NCI-H82 (cell line): ENCODE results near the gene MALRD1.

ENCODE experiments used
- DNase-seq: peaks from one replicate; lab custom pipeline; 2025; lab: John Stamatoyannopoulos, UW

The MALRD1 gene

DNA sequence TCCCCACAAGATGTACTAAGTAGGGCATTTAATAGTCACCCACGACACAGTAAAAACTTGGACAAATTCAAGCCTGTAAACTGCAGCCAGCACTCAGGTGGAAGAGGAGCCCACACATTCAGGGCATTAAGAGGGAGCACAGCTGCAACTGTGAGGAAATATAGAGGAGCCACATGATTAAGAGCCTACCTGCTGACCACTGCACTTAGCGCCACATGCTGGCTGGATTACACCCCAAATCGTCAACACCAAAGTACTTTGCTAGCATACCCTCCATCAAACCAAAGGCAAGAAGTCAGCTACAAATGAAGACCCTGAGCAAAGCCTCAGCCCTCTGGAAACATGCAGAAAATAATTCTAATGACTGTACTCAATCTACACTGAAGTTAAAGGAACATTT, 445.3 kb downstream of the MALRD1 start:
- no peak for DNase-seq

DNA sequence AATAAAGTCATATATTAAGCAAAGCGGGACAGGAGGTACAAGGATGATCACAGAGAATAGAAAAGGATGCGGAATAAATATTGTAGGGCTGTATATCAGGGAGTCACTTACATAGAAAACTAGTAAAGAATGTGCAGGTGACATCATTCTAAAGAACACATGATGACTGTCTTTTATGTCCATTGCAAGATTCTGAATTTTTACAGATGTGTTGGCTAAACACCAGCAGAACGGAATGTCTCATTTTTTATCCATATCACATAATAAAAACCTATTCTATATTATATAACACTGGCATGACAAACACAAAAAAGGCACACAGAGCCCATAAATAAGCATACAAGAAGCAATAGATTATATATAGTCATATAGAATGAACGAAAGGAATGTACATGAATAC, 448.4 kb downstream of the MALRD1 start:
- DNase-seq, result no peak

DNA sequence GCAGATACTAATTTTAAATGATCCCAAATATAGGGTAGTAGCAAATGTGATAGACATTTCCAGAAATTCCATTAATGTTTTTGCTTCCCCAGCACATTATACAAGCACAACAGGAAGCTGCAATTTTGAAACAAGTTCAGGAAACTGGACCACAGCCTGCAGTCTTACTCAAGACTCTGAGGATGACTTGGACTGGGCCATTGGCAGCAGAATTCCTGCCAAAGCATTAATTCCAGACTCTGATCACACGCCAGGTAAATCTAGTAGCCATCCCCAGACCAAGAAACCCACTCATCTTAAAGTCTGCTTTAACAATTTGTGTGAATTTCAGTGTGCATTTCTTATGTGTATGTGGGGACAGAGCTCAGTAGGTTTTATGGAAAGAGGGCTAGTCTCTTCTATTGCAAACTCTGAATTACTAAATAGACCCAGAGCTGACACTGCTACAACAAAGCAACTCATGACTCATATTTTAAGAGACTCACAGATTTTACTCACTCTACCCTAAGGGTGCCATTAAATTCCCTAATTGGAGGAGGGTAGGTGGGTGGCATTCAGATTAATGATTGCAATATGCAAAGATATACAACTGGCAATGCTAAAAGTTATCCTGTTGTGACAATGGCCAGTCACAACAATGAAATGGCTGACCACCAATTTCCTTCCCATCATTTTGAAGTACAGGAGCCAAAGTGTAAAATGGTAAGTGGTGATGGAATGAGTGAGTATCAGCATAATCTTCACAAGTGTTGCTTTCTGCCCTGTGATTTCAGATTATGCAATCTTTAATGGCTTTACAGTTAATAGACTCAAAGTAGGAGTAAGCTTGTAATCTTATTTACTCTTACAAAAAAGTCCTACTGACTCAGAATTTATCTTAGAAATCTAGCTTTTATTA, 450.0 kb downstream of the MALRD1 start:
- DNase-seq, result peak; percentile 49

DNA sequence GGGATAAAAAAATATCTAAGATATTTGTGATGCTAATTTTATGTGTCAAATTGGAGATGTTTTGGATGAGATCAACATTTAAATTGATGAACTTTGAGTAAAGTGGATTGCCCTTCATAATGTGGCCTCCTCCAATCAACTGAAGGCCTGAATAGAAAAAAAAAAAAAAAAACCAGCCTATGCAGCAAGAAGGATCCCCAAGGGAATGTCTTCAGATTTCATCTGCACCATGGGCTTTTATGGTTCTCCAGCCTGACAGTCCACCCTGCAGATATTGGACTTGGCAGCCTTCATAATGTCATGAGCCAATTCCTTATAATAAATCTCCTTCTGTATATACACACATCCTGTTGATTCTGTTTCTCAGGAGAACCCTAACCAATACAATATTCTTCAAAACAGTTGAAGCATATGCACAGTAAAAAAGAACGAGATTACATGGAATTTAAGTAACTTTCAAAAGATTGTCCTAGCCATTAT, 450.7 kb downstream of the MALRD1 start:
- peak; percentile 45 for DNase-seq

DNA sequence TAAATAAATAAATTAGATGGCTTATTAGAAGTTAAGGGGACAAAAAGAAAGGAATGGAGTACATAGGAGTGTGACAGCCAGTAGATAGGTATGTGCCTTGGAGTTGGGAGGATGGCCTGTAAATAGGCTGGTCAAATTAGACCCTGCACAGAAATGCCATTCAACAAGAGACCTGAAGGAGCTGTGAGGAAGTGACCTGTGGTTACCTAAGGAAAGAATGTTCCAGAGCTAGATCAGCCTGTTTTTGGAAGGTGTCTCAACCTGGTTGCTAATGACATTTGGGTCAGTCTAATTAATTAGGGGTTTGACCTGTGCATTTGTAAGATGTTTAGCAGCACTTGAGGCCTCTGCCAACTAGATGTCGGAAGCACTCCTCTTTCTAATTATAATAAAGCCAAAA, 452.4 kb downstream of the MALRD1 start:
- DNase-seq, result no peak

DNA sequence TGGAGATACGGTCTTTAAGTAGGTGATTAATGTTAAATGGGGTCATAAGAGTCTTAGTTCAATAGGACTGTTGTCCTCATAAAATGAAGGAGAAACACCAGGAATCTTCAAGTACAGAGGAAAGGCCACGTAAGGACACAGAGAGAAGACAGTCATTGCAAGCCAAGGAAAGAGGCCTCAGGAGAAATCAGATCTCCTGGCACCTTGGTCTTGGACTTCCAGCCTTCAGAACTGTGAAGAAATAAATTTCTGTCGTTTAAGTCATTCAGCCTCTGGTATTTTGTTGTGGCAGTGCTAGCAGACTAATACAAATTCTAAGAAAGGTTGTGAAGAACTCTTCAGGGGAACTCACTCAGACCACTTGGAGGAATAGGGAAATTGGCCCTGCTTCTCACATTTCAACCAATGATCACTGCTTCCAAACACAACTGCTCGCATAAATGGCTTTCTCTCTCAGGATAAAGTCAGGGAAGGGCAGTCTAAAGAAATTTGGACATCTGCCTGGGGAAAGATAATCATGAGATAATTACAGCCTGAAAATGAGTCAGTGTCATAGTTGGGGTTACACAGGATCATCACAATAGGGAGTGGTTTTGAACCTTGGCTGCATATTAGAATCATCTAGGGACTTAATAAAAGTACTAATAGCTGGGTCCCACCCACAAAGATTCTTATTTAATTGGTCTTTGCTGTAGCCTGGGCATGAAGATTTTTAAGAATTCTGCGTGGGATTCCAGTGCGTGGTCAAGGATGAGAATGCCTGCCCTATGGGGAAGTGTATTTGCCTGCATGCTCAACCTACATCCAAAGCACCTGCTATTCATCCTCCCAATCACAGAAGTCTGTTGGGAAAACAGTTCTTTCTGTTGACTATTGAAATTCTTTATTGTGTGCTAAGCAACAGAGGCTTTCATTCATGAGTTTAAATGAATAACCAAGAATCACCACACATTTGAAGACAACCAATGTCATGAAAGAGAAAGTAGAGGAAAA, 457.0 kb downstream of the MALRD1 start:
- DNase-seq, result no peak

DNA sequence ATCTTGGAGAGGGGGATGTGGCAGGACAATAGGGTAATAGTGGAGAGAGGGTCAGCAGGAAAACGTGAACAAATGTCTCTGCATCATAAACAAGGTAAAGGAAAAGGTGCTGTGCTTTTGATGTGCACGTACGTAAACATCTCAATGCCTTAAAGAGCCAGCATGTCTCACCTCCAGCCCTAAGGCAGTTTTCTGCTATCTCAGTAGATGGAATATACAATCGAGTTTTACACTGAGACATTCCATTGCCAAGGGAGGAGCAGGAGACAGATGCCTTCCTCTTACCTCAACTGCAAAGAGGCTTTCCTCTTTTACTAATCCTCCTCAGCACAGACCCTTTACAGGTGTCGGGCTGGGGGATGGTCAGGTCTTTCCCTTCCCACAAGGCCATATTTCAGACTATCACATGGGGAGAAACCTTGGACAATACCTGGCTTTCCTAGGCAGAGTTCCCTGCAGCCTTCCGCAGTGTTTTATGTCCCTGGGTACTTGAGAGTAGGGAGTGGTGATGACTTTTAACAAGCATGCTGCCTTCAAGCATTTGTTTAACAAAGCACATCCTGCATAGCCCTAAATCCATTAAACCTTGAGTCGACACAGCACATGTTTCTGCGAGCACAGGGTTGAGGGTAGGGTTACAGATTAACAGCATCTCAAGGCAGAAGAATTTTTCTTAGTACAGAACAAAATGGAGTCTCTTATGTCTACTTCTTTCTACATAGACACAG, 461.6 kb downstream of the MALRD1 start:
- peak; percentile 60 for DNase-seq

DNA sequence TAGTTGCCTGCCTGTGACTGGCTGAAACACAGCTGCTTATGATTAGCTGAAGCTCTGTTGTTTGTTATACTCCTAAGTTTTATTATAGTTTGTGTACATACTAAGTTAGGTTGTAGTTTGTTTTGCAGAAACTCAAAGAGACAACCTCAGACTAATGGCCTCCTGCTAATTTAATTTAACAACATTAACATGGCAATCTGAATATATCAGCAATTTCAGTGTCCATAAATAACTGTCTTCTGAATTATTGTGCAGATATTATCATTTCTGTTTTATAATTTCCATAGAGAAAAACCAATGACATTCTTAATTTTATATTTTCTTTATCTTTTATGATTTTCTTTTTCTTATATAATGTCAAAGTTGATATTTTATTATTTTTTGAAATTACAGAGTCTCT, 469.5 kb downstream of the MALRD1 start:
- no peak for DNase-seq

DNA sequence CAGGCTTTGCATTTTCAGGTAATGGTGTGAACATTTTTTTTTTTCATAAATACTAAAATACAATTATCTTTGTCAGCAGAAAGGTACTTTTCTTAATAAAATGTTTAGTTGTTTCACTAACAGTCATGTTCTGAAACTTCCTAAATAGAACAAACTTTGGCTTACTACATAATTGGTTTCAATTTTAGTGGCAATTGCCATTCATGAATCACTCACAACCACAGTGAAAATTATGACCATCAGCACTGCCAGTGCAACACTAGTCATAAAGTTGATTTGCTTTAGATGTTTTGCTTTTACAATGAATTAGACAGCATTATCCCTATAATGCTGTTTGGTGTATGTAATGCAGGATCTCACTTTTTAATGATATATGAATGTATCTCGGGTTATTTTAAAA, 470.0 kb downstream of the MALRD1 start:
- DNase-seq, result no peak

DNA sequence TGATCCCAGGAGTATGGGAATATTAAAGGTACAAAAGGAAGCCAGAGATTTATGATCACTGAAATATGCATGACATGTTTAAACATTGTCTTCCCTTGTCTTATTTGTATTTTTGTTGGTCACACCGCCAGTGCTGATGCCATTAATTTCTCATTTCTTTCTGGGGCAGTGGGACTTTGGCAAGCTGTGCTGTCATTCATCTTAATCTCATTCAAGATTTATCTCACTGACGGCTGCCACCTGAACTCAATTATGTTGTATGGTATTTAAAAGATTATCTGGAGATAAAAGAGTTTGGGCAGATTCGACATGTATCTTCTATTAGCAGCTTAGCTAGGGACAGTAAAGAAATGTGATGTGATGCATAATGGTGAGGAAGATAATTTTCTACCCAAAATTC, 482.7 kb downstream of the MALRD1 start:
- peak; percentile 46 for DNase-seq

DNA sequence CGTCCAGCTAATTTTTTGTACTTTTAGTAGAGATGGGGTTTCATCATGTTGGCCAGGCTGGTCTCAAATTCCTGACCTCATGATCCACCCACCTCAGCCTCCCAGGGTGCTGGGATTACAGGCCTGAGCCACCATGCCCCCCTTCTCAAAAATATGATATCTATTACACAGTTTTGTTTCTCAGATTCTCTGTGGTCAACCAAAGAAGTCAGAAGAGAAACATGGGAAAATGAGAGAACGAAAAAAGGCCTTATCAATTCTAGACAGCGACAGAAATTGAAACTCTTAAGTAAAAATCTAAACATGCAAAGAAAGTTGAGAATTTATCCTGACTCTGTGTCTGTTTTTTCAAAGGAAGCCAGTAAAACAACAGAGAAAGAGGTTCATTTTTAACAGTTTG, 483.8 kb downstream of the MALRD1 start:
- no peak for DNase-seq

DNA sequence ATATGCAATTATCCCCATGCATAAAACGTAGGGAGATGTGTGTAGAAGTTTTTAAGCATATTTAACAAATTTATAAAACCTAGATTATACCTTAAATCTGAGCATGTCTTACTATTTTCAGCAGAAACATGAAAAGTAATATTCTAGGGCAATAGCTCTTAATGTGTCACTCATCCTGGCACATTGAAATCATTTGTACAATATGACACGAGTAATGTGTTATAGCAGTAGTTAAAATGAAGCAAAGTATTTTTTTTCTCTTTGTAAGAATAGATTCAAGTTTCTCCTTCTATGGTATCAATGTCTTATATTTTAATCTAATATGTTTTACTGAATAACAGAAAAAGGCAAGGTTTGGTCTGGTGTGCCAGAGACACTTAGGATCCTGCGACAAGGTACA, 492.7 kb downstream of the MALRD1 start:
- DNase-seq, result no peak

DNA sequence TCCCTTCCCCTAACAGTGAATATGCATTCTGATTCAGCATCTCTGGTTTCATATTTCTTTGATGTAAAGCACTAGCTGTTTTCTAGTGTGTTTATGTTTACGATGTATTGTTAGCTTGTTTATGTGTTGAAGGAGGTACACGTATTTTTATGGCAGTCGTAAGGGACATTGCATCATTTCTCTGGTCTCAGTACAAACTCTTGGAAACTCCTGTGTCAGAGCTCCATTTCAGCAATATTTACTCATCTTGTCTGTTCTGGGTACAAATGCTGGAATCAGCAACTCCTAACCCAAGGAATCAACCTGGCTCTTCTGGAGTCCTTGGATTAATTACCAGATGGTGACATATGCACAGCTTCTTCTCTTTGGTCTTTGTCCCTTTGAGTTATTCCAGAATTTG, 497.6 kb downstream of the MALRD1 start:
- DNase-seq, result no peak

DNA sequence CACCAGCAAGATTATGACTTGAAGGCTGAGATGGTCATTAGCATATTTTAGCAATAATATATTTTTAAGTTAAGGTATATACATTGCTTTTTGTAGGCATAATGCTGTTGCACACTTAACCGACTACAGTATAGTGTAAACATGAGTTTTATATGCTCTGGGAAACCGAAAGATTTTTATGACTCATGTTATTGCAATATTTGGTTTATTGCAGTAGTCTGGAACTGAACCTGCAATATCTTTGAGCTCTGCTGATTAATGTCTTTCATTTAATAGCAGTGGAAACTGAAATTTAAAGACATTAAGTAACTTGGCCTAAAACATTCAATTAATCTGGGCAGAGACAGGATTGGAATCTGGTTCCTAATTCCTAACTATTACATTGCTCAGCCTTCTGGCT, 500.9 kb downstream of the MALRD1 start:
- DNase-seq, result no peak

DNA sequence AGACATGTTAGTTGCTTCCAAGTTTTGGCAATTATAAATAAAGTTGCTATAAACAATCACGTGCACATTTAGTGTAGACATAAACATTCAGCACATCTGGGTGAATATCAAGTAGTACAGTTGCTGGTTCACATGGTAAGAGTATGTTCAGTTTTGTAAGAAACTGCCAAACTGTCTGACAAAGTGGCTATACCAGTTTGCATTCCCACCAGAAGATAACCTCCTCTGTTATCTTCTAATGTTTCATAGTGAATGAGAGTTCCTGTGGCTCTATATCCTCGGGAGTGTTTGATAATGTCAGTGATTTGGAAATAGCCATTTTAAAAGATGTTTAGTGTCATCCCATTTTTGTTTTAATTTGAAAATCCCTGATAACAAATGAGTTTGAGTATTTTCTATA, 508.1 kb downstream of the MALRD1 start:
- no peak for DNase-seq

DNA sequence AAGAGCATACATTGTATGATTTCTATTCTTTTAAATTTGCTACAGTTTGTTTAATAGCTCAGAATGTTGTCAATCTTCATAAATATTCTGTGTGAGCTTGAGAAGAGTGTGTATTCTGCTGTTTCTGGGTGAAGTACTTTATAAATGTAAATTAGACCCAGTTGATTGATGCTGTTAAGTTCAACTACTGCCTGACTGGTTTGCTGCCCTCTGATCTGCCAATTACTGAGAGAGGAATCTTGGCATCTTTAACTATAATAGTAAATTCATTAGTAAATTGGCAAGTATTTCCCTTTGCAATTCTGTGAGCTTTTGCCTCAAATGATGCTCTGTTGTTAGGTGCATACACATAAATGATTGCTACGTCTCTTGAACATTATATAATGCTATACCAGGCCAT, 512.6 kb downstream of the MALRD1 start:
- DNase-seq, result no peak

DNA sequence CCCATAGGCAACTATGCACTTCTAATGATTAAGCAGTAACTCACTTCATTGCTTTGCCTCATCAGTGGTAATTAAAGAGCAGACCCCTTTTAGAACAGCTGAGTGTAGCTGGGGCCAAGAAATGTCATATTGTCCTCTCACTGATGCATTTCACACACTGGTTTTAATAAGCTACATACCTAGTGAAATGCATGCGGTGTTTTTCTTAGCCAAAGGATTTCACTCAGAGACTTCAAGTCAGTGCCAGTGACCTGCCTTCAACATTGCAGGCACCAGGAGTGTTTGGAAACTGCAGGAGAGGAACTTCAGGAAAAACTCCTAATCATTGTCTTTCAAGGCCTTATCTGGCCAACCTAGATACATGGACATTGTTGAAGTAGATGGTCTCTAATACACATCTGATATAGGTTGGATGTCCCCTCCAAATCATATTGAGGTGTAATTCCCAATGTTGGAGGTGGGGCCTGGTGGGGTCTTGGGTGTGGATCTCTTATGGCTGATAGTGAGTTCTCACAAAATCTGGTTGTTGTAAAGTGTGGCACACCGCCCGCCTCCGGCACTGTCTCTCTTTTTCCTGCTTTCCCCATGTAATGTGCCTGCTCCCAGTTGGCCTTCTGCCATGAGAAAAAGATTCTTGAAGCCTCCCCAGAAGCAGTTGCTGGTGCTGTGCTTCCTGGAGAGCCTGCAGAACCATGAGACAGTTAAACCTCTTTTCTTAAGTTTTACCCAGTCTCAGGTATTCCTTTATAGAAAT, 515.0 kb downstream of the MALRD1 start:
- no peak for DNase-seq

DNA sequence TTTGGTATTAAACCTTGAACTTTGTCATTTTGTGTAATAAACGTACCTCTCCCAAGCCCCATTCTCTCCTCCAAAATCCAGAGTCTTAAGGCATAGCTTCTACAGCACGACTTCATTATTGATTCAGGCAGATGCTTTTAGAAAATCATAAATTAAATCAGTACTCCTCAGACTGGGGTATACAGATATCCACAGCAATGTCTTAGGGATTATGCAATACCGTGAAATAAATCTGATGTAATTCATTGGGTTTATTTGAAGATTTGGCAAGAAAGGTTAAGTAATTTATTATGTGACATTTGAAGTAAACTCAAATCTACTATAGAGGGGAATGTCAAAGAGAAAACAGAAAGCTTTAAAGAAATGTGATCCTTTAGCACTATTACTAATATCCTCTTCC, 521.5 kb downstream of the MALRD1 start:
- no peak for DNase-seq

DNA sequence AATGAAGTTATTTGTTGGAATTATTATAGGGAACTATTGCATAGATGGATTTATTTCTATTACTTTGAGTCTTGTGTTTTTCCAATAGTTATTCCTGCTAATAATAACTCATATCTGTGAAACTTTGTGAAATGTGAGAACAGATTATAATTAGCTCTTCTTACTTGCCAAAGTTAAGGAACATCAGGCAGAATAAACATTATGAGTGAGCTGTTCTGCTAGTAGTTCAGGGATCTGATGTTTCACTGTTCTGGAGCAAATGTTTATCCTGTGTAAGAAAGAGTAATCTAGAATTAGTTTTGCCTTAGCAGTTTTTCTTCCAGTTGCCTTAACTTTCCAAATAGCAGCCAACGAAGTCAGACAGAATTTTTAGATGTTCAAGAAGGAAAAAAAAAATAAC, 522.4 kb downstream of the MALRD1 start:
- no peak for DNase-seq

DNA sequence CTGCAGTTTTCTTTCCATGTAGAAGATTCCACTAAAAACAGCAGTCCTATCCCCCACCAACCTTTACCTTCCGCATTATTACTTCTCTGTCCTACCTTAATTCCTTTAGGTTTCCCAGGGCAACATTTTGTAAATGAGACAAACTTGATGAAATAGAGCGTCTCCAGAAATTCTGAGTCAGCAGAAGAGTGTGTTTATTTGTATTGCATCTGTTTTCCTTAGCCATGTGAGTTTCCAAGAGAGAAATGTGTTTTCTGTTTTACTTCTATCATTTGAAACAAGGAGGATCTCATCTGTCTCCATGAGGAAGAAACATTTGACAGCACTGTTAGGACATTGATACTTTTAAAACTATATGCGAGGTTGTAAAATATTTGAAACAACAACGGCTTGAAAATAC, 523.5 kb downstream of the MALRD1 start:
- DNase-seq, result no peak

DNA sequence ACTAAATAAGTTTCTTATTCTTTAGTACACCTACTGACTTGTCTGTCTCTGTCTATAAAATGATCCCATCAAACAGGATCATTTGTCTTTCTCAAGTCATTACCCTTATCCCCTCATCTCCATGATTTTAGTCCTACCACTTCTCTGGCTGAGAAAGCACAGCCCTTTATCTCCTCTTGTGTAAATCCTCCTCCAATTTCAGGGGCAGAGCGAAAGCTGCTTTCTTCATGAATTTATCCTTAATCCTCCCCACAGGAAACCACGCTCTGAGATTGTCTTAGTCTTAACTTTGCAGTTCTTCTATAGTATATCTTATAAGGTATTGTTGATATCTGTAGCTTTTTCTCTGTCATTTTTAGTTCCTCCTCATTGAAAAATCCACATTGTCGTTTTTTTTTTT, 528.0 kb downstream of the MALRD1 start:
- DNase-seq, result peak; percentile 85
